Measurements from ENCODE around the gene TEX13A. TPM values are rescaled to one million over a fixed set of nuclear protein-coding genes. Genes with fewer than 3 reads are reported as not detected.
"Not testable (repeated sequence)": the region's sequence is repeated elsewhere in the genome, so short reads cannot be mapped to it uniquely, and the experiment has no call there.

TEX13A gene, protein sequence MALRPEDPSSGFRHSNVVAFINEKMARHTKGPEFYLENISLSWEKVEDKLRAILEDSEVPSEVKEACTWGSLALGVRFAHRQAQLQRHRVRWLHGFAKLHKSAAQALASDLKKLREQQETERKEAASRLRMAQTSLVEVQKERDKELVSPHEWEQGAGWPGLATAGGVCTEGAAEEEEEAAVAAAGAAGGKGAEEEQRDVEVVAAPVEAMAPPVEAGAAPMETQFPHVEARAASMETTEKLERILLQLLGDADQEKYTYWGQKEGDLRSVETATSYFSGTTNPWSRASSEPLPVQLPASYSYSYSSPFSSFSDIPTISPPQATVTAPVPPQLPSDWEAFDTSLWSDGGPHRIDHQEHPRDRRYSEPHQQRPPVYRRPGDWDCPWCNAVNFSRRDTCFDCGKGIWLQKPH
- polyA plus RNA-seq (ENCODE audit: insufficient read length), result not detected

DNA sequence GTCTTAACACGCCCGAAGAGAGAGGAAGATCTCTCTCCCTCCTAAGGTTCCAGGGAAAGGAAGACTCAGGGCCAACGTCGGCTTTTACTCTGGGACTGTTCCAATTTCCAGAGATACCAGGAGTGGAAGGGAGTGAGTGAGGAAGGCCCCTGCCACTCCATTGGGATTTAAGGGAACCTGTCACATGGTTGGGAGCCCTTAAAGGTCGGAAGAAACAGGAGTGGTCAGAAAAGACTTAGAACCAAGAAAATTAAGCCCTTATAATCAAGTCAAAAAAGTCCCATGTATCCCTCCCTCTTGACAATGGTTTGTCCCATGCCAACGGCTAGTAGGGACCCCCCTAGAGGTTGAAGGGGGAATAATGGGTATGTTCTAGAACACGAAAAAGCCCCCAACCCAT is at the start of gene TEX13A:
Gene TEX13A, minus strand, starts transcription at position 59 of the 400 bp plus-strand sequence. CDS start 297 bp downstream, outside the sequence.
- no peak for DNase-seq

- DNase-seq, result peak; percentile 9
Observed at GRCh38 chrX:105269386-105269785, 48.9 kb upstream of the TEX13A start.

- no peak for DNase-seq
Observed at GRCh38 chrX:105267167-105267566, 46.7 kb upstream of the TEX13A start.

DNA sequence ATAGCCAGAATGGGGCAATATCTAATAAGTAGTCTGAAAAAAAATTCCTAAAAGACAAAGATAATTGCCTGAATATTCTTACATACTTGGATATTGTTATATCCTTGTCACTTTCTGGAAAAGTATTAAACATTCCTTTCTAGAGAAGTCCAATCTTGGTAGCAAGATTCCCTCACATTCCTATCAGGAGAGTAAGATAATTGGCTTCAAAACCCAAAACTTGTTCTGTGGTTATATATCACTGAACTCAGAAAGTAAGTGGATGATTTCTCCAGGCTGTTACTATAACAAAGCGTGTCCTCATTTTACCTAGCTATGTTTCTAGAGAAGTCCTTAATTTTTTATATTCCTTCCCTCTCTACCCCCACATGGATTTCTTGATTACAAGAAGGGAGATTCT is 46.0 kb upstream of the TEX13A start:
- no peak for DNase-seq

GRCh38 chrX:105265093-105265492 is 44.6 kb upstream of the TEX13A start:
- DNase-seq, result peak; percentile 29

DNA sequence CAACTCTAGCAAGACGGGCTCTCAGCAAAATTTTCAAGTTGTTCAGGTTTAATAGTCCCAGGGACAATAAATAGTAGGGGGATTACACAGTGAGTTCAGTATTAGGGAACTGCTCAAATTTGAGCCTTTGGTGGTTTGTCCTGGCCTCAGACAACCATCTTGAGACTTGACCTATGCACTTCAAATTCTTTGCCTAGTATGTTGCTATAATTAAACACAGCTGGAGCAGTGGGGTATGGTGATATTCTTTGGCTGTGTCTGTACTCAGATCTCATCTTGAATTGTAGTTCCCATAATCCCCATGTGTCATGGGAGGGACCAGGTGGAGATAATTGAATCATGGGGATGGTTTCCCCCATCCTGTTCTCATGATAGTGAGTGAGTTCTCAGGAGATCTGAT is 43.3 kb upstream of the TEX13A start:
- no peak for DNase-seq

DNA sequence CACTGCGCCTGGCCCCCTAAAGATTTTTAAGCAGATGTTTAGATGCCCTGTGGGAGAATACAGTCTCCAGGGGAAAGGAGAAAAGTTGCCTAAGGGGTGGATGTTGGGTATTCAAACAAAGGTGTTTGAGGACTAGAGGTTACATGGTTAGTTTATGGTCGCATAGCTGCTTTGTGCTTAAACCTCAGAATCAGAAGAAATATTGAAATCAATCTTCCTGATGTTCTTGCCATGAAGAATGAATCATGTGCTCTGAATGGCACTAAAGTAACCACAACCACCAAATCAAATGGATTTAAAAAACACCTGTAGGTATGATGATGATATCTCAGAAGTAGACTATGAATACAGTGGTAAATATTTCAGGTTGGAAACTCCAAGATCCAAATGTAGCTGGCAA is 42.7 kb upstream of the TEX13A start:
- no peak for DNase-seq

GRCh38 chrX:105260291-105261043 is 40.0 kb upstream of the TEX13A start:
- DNase-seq, result peak; percentile 11

GRCh38 chrX:105241056-105241455 is 20.6 kb upstream of the TEX13A start:
- DNase-seq, result no peak

- not testable (repeated sequence) for DNase-seq
Observed at GRCh38 chrX:105237407-105237806, 16.9 kb upstream of the TEX13A start.

- no peak for DNase-seq
Observed at GRCh38 chrX:105229146-105229545, 8.7 kb upstream of the TEX13A start.

- DNase-seq, result no peak
Observed at GRCh38 chrX:105228602-105229001, 8.1 kb upstream of the TEX13A start.

DNA sequence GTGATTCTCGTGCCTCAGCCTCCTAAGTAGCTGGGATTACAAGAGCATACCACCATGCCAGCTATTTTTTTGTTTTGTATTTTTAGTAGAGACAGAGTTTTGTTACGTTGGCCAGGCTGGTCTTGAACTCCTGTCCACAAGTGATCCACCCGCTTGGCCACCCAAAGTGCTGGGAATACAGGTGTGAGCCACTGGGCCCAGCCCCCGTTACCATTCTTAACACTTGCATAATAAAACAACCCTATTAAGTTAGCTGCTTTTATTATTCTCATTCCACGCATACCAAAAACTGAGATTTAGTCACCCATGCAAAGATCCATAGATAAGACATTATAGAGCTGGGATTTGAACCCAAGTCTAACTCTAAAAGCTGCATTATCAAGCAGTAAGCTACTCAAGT is 6.0 kb upstream of the TEX13A start:
- DNase-seq, result no peak

- DNase-seq, result no peak
Observed at GRCh38 chrX:105221374-105221773, 880 bp upstream of the TEX13A start.

GRCh38 chrX:105219454-105220401 is 766 bp downstream of the TEX13A start:
- DNase-seq, result no peak

DNA sequence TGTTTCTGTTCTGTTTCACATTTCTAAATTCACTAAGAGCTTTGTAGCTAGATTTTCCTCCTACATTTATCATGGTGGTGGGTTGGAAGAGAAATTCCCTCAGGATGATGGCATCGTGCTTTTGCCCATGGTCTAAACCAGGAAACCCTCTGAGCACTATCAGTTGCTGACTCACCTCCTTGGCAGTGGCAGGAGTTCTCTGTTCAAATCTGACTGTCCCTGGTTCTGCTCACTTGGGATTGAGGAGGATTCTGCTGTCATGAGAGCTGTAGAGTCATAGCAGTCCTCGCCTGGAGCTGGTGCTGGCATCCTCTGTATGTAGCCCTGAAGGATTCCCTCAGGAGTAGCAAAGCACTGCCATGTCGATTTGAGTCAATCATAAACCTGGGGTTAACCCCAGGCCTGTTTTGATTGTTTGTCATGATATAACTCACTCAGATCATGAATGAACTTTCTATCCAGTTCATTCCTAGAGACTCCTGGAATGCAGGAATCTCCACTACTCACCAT is 9.4 kb downstream of the TEX13A start:
- no peak for DNase-seq

- no peak for DNase-seq
Observed at GRCh38 chrX:105210258-105210657, 10.2 kb downstream of the TEX13A start.

GRCh38 chrX:105209406-105209805 is 11.1 kb downstream of the TEX13A start:
- no peak for DNase-seq

DNA sequence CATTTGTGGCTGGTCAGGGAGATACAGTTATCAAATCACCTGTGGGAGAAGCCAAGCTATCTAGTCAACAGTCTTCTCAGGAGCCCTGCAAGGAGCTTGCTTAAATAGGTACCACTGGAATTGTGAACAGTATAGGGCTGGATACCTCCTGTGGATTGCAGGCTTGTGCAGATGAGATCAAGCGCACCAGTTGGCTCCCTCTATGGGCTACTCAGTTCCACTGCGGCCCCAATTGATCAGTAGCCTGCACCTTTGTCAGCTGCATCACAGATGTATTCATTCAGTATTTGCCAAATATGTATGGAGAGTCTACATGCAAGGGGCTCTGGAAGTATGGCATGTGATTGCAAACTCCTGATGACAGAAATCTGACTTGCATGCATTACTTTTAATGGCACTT is 28.6 kb downstream of the TEX13A start:
- DNase-seq, result no peak

DNA sequence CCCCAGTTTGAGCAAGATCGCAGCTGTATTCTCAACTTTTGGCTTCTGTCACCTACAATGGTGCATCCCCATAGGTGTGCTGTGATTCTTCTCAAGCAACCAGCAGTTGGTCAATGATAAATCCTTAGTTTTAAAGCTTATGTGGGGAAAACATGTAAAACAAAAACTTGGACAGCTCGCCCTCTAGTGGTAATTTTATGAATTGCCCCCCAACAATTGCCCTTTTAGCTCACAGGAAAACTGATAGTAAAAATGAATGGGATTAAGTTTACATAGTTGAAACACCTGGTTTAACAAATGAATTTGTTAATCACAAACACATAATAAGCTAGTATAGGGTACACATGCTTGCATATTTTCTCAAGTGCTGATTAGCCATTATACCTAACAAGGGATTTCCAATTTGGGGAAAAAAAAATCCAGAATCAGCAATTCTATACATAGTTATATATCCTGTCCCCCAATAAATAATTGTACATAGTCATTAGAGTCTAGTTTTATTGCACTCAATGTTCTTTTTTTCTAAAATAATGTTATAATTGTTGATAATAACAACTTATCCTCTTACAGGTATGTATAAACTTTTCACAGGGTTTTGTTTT is 30.1 kb downstream of the TEX13A start:
- peak; percentile 29 for DNase-seq

DNA sequence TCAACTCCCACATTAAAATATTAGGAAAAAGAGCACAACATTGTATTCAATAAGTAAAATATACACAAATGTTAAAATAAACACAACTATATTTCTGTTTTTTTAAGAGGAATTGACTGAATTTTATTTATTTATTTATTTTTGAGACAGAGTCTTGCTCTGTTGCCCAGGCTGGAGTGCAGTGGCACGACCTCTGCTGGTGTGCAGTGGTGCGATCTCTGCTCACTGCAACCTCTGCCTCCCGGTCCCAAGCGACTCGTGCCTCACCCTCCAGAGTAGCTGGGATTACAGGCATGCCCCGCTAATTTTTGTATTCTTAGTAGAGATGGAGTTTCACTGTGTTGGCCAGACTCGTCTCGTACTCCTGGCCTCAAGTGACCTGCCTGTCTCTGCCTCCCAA is 31.4 kb downstream of the TEX13A start:
- no peak for DNase-seq

DNA sequence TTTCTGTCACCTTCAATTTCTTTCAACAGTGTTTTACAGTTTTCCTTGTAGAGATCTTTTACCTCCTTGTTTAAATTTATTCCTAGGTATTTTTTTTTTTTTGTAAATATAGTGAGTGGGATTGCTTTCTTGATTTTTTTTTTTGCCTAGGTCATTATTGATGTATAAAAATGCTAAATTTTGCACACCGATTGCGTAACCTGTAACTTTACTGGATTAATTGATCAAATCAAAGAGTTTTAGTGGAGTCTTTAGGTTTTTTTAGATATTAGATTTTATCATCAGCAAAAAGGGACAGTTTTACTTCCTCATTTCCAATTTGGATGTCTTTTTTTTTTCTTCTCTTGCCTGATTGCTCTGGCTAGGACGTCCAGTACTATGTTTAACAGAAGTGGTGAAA is 40.9 kb downstream of the TEX13A start:
- DNase-seq, result no peak

Data from hindlimb muscle (tissue), 1 donor.